Fibroblast of peridontal ligament (primary cell): ENCODE results near the gene DCTPP1.
A peak's percentile ranks its signal among the peaks of the same experiment; 100 is the strongest.

Source experiments
- DNase-seq: peaks from one replicate; pipeline ENCODE4 v3.0.0-alpha.2; 2010; ENCODE audit errors: extremely low read depth

DCTPP1 gene

GRCh38 chr16:30447512-30448226, 17.8 kb upstream of the DCTPP1 start:
- no peak for DNase-seq

- DNase-seq: no peak
Measured at GRCh38 chr16:30446203-30446595, 16.4 kb upstream of the DCTPP1 start.

DNA sequence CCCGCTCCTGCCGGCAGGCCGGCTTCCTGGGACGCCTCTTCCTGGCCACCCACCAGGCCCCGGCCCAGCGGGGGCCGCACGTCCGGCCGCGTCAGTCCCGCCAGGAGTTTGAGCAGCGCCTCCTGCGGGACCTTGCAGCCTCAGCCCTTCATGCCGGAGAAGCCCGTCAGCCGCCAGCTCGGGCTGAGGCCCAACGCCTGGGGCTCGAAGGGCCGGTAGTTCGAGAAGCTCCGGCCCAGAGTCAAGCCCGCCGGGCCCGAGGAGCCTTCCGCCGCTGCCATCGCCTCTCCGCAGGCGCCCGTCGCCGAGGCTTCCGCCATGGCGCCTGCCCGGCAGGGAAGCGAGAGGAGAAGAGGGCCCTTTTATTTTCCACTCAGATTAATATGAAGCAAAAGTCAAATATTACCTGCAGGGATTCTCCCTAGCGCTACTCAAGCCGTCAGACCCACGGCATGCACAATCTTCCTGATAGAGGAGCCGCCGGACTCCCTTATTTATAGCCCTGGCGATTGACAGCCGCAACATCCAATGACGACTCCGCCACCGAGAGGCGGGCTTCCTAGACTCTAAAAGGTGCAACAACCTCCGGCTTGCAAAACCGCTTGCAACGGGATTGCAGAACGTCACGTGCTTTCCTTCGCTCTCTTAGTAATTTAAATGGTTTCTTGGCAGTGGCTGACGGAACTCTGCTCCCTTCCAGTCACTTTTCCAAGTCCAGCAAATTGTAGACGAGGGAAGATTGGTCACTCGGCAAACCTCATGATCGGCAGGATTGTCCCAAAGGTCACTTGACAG, 15.8 kb upstream of the DCTPP1 start, which contains the start of gene SEPHS2:
Gene SEPHS2, minus strand, starts transcription at position 467 of the 795 bp plus-strand sequence. Its CDS starts 147 bp downstream, at position 320.
- peak; percentile 98 for DNase-seq

DNA sequence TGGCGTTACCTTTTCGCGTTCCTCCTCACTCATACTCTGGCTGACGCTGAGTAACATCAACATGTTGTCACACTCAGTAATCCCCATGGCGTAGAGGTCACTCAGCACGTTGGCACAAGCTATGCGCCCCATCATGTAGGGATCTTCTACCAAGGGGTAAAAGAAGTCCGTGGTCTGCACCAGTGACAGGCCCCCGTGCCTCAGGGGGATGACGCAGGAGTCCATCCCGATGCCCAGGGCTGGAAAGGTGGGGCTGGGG, 15.2 kb upstream of the DCTPP1 start:
- DNase-seq: no peak

DNA sequence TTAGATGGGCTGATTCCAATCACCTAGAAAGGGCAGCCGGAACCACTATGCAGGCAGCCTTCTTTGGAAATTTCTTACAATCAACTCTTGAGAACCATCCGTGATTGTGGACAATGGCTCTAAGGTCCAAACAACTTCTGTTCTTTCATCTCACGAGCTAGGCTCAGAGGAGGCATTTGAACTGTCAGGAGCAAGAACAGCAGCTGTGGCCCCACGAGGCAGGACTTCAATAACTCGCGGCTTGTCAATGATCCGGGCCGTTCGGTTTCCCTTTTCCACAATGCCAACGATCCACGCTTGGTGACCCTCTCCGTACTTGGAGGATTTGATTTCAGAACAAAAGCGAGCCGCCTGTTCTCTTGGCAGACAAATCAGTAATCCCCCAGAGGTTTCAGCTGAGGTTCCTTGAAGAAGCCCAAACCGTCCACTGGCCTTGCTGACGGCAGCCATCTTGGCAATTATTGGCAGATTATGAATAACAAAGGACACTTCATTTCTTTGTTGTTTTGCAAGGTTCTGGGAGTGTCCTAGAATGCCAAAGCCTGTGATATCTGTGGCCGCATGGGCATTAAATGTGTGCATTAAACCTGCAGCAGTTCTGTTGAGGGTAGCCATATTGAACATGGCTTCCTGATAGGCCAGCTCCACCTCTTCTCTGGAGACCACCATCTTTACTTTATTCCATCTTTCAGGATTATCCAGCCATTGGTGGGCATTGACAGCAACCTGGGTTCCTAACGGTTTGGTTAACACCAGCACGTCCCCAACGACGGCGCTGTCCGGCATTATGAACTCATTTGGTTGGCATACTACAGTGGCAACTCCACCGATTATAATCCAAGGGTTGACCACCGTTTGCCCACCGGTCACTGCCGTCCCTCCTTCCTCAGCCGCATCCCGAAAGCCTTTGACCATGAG, 14.7 kb upstream of the DCTPP1 start:
- DNase-seq: no peak

DNA sequence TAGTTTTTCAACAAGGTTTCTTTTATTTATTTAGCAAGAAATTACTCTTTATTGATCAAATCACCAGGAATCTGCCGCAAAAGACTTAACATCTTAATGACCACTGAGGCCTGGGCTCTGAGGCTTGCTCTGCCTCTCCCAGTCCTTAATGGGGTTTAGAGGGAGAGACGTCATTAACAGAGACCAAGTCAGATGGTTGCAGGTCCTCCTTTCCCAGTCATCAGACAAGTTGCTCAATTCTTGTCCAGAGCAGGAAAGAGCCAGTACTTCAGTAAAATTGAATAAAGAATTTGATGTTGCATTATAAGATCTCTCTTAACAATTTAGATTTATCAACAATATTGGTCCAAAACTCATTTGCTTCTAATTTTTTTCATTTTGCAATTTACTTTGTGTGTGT, 13.8 kb upstream of the DCTPP1 start:
- no peak for DNase-seq

- no peak for DNase-seq
Measured at GRCh38 chr16:30439720-30440348, 10.0 kb upstream of the DCTPP1 start.

- DNase-seq: no peak
Measured at GRCh38 chr16:30438835-30439234, 9.0 kb upstream of the DCTPP1 start.

DNA sequence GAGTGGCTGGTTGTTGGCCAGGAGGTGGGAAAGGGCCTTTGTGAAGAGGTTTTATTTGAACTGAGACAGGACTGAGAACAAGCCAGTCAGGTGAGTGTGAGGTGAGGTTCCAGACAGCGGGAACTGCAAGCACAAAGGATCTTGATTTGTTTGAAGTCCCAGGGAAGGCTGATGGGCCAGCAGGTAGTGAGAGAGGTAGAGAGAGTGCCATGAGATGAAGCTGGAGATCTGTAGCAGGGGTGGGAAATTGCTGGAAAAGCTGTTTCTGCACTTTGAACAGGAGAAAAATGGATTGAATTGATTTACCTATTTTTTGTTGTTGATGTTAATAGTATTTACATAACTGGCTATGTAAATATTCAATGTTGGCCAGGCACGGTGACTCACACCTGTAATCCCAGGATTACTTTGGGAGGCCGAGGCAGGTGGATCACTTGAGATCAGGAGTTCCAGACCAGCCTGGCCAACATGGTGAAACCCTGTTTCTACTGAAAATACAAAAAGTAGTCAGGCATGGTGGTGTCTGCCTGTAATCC, 7.7 kb upstream of the DCTPP1 start:
- no peak for DNase-seq

GRCh38 chr16:30434852-30435251, 5.0 kb upstream of the DCTPP1 start:
- DNase-seq: no peak

DNA sequence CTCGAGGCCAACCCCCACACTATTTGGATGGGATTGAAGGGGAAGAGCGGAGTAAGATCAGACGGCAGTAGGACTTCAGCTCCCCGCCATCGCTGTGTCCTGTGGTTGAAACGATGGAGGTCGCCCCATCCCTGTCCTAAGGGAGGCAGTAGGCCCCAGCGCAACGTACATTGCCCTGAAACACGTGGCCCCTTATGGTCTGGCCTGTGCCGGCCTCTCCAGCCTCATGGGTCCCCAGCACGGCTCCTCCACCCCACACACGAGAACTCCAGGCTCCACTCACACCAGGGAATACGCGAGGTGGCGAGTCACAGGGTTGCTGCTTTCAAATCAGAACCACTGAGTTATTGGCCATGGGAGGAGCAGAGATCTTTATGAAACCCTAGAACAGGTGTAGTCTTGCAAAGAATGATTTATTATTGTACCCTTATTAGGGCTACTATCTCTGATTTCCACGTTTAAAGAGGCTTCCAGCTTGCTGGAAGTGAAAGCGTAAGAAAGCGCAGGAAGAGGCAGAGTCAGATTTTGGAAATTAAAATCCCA, 669 bp upstream of the DCTPP1 start:
- no peak for DNase-seq

DNA sequence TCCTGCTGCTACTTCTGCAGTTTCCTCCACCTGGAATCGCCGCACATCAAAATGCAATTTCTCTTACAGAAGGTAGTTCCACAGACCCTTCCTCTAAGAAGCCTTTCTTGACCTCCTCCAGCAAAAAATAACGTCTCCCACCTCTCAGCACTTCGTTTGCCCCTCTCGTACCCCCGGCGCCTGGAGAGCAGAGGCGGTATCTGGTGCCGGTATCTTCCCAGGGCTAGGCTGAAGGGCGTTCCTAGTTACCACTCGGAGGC, 482 bp downstream of the DCTPP1 start:
- DNase-seq: no peak

- no peak for DNase-seq
Measured at GRCh38 chr16:30428055-30428454, 1.8 kb downstream of the DCTPP1 start.

GRCh38 chr16:30421010-30421409, 8.8 kb downstream of the DCTPP1 start:
- no peak for DNase-seq

DNA sequence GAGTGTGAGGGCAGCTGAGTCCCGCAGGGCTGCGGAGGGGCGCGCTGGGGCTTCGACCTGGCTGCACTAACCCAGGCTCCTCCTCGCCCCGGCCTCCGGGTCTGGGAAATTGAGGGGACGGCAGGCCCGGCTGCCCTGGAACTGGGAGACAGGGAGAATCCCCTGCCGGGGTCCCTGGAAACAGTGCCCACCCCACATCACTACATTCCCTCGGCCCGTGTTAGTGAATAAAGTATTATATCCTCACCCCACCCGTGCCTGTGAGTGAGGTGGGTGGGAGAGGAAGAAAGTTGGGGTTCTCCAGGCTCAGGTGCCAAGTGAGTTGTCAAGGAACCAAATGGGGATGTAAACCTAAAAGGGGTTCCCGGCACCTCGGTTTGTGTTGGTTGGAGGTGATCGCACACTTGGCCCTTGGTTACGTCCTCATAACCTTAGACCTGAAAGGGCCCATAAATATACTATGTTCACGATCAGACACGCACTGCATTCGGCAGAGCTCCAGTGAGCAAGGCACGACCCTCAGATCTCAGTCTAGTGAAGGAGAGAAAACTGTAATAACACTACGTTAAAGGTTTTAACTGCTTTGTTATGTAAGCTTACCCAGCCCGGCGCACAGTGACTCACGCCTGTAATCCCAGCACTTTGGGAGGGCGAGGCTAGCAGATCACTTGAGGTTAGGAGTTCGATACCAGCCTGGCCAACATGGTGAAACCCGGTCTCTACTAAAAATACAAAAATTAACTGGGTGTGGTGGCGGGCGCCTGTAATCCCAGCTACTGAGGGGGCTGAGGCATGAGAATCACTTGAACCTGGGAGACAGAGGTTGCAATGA, 11.3 kb downstream of the DCTPP1 start:
- DNase-seq: no peak

GRCh38 chr16:30417529-30418349, 12.1 kb downstream of the DCTPP1 start:
- peak; percentile 78 for DNase-seq

DNA sequence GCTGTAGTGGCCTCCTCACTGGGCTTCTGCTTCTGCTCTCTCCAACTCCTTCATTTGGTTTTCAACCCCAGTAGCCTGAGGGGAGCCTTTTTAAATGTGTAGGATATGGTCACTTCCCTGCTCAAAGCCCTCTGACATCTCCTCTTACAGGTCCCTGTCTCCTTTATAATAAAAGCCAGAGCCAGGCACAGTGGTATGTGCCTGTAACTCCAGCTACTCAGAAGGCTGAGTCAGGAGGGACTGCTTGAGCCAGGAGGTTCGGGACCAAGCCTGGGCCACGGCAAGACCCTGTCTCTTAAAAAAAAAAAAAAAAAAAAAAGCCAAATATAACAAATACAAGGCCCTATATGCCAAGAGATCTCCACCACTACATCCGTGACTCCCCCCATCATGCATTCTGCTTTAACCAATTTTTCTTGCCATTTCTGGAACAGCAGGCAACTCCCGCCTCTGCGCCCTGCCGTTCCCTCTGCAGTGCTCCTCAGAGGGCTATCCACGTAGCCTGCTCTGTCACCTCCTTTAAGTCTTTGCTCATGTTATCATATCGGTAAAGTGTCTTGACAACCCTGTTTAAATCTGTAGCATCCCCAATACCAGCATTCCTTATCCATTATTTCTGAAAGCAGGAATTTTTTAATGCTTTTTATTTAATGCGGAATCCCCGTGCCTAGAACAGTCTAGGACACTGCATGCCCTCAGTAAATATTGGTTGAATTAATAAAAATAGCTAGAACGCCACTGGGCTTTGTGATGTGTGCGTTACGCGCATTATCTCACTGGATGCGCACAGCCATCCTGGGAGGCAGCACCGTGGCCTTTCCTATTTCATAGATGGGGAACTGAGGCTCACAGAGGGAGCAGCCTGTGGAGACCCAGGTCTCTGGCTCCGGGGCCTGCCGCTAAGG, 13.0 kb downstream of the DCTPP1 start:
- no peak for DNase-seq

DNA sequence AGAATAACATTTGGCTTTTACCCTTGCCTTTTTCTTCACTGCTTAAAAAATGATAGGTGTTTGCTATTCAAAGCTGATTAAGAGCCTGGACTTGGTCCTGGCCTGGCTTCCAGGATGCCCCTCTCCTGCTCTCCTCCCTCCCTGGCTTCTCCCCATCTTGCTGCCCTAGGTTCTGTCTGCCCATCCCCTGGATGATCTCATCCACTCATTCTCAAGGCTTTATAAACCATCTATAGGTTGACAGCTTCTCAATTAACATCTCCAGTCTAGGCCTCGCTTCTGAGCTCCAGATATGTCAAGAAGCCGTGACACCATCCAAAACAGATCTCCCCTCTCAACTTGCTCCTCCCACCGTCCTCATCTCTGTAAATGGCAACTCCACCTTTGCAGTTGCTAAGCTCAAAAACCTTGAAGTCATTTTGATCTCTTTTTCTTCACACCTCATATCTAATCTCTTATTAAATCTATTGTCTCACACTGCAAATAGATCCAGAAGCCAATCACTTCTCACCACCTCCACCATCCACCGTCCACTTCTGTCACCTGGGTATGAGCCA, 13.7 kb downstream of the DCTPP1 start:
- DNase-seq: no peak

DNA sequence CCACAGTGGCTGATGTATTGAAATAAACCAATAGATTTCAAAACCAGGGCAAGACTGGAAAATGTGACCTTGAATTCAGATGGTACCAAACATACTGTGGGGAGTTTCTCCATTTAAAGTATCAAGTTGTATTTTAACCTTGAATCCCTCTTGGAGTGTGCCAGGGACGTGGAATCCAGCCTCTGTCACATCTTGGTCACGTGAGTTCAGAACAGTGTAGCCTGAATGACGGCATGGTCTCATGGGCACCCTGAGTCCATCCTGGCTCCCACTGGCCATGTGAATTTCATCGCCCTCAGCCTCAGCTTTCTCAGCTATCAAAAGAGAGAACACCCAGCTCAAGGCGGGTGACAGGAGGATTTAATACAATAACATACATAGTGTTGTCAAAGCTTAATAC, 15.7 kb downstream of the DCTPP1 start:
- no peak for DNase-seq
